ENCODE measurements around the gene PTPN1. TPM values are rescaled to one million over a fixed set of nuclear protein-coding genes. Genes with fewer than 3 reads are reported as not detected.

PTPN1 gene
- total RNA-seq, 4 donors from 2014 or later: 20.5 to 28.8 (median 24.9) TPM

DNA sequence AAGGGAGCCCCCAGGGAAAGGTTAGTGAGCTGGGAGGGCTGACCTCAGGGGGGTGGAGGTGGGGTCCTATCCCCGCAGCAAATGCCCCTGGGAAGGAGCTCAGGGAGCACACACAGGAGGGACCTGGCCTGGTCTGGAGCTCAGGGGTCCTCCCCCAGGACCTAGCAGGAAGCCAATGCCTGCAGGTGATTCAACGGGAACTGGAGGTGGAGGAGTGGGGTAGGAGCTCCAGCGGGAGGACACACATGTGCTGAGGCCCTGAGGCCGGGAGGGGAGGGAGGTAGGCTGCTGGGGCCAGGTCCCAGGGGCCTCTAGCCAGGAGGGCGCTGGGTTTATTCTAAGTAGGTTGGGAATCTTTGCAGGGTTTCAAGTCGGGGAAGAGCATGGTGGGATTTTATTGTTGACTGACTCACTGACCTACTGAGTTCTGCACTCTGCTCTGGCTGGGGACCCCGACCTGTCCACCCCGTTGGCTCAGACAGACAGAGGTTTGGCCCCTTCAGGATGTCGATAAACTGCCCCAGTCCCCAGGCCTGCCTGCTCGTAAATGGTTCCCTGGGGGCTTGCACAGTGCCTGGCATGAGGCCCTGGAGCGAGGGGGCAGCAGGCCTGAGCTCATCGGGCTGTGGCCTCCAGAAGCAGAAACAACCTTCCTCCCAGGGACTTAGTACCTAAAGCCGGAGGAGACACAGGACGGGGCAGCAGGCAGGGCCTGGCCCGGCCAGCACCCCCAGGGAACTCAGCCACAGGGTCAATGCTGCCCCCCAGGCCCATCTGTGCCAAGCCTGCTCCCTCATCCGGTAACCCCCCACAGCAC is 118.9 kb downstream of the PTPN1 start:
- Histone ChIP-seq H3K36me3 (no peaks in the 10 kb centered on the region), H3K9me3 (no peaks in the 10 kb centered on the region), H3K27ac (no peak overlapping the region), H3K4me3 (replicated peaks in 1 of 3) (no peak overlapping the region), H3K27me3 (no peaks in the 10 kb centered on the region), H3K4me1 (peaks cover 7 to 21% of the 10 kb centered on the region in 2 donors)
- DNase-seq: no peak
- WGBS, 2 donors: 75 to 84% methylated on average over 10 to 13 of the region's 16 CpGs
- intact Hi-C loops (cut with DNase I): no loop called here
- TF ChIP-seq POLR2A (IDR thresholded peaks at IDR 0.05): no peak
- TF ChIP-seq, protein P1, sequence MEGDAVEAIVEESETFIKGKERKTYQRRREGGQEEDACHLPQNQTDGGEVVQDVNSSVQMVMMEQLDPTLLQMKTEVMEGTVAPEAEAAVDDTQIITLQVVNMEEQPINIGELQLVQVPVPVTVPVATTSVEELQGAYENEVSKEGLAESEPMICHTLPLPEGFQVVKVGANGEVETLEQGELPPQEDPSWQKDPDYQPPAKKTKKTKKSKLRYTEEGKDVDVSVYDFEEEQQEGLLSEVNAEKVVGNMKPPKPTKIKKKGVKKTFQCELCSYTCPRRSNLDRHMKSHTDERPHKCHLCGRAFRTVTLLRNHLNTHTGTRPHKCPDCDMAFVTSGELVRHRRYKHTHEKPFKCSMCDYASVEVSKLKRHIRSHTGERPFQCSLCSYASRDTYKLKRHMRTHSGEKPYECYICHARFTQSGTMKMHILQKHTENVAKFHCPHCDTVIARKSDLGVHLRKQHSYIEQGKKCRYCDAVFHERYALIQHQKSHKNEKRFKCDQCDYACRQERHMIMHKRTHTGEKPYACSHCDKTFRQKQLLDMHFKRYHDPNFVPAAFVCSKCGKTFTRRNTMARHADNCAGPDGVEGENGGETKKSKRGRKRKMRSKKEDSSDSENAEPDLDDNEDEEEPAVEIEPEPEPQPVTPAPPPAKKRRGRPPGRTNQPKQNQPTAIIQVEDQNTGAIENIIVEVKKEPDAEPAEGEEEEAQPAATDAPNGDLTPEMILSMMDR (IDR thresholded peaks at IDR 0.05): no peak

GRCh38 chr20:50629670-50630045 is 119.5 kb downstream of the PTPN1 start:
- Histone ChIP-seq H3K9me3 (no peaks in the 10 kb centered on the region), H3K4me1 (peaks cover 7 to 21% of the 10 kb centered on the region in 2 donors), H3K27ac (no peak overlapping the region), H3K4me3 (replicated peaks in 1 of 3) (no peak overlapping the region), H3K36me3 (no peaks in the 10 kb centered on the region), H3K27me3 (no peaks in the 10 kb centered on the region)
- intact Hi-C loops (cut with DNase I): no loop called here
- no peak for DNase-seq
- 92 to 98% methylated on average over 7 of the region's 7 CpGs for WGBS, 2 donors
- TF ChIP-seq, protein P1 (IDR thresholded peaks at IDR 0.05): no peak
- TF ChIP-seq POLR2A (IDR thresholded peaks at IDR 0.05): no peak

DNA sequence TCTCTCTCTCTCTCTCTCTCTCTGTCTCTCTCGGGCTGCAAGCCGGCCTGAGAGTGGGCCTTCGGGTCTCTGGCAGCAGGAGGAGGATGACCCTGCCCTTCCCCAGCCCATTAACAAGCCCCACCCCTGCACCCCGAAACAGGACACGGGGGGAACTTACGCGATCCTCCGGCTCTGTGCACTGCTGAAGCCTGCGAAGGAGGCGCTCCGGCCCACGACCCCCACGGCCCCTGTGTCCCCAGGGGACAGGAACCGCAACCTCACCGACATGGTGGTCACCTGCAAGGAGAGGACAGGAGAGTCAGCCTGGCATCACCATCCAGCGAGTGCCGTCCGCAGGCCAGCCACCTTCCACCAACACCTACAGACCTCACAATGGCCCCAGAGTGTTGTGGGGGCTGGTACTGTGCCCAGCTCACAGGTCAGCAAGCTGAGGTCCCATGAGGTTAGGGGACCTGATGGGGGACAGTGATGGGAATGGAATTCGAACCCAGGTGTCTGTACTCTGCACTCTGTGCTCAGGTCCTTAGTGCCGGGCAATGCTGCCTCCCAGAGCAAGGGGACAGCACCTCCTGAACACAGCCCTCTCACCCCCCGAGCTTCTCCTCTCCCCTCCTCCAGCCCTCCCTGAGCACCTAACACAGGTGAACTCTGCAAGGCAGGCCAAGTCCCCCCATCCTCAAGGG is 120.5 kb downstream of the PTPN1 start:
- Histone ChIP-seq H3K4me3 (replicated peaks in 1 of 3) (no peak overlapping the region), H3K27me3 (no peaks in the 10 kb centered on the region), H3K4me1 (peaks cover 11 to 21% of the 10 kb centered on the region in 2 donors), H3K36me3 (no peaks in the 10 kb centered on the region), H3K27ac (no peak overlapping the region), H3K9me3 (no peaks in the 10 kb centered on the region)
- WGBS, 2 donors: 88 to 90% methylated on average over 13 to 21 of the region's 21 CpGs
- TF ChIP-seq POLR2A (IDR thresholded peaks at IDR 0.05): no peak
- TF ChIP-seq, protein P1 (IDR thresholded peaks at IDR 0.05): no peak
- intact Hi-C loops (cut with DNase I): no loop called here
- no peak for DNase-seq

- TF ChIP-seq, protein P1 (IDR thresholded peaks at IDR 0.05): no peak
- no peak for TF ChIP-seq POLR2A (IDR thresholded peaks at IDR 0.05)
- WGBS, 2 donors: 36 to 41% methylated on average over 5 to 7 of the region's 7 CpGs
- DNase-seq: peak; percentile 70 to 71
- intact Hi-C loops (cut with DNase I): no loop called here
- Histone ChIP-seq H3K27me3 (no peaks in the 10 kb centered on the region), H3K9me3 (no peaks in the 10 kb centered on the region), H3K4me3 (replicated peaks in 1 of 3) (no peak overlapping the region), H3K36me3 (no peaks in the 10 kb centered on the region), H3K4me1 (peaks cover 26 to 33% of the 10 kb centered on the region in 2 donors), H3K27ac (peak overlapping the region in 1 of 3 donors; percentile 3)
Observed at GRCh38 chr20:50632236-50632635, 122.1 kb downstream of the PTPN1 start.

DNA sequence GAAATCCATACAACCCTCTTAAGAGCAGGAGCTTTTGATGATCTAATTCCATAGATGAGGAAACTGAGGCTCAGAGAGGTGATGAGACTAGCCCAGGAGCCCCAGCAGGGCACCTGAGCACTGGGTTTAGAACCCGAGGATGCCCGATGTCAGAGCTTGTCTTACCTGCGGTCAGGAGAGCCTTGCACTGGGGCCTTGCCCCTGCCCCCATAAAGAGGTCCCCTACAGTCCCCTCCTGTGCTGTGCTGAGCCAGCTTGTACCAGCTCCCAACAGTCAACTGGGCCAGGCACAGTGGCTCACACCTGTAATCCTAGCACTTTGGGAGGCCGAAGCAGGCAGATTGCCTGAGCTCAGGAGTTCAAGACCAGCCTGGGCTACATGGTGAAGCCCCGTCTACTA is 122.5 kb downstream of the PTPN1 start:
- Histone ChIP-seq H3K27me3 (no peaks in the 10 kb centered on the region), H3K4me3 (replicated peaks in 1 of 3) (no peak overlapping the region), H3K27ac (peak overlapping the region in 1 of 3 donors; percentile 3), H3K4me1 (peaks cover 30 to 38% of the 10 kb centered on the region in 2 donors), H3K9me3 (no peaks in the 10 kb centered on the region), H3K36me3 (no peaks in the 10 kb centered on the region)
- TF ChIP-seq, protein P1 (IDR thresholded peaks at IDR 0.05): no peak
- no peak for TF ChIP-seq POLR2A (IDR thresholded peaks at IDR 0.05)
- intact Hi-C loops (cut with DNase I): no loop called here
- DNase-seq: no peak
- 87 to 95% methylated on average over 2 to 5 of the region's 5 CpGs for WGBS, 2 donors

Measured in thyroid gland (tissue), 4 donors.